HG03354 (cell line): ENCODE results near the gene TRIM69.

ENCODE experiments used
- ATAC-seq: cut with Tn5 transposase; IDR thresholded peaks from one replicate; pipeline ENCODE4 v1.9.1; 2021; ENCODE audit warnings: mild to moderate bottlenecking; ENCODE audit not compliant: unreplicated experiment, poor library complexity, severe bottlenecking

Gene TRIM69

DNA sequence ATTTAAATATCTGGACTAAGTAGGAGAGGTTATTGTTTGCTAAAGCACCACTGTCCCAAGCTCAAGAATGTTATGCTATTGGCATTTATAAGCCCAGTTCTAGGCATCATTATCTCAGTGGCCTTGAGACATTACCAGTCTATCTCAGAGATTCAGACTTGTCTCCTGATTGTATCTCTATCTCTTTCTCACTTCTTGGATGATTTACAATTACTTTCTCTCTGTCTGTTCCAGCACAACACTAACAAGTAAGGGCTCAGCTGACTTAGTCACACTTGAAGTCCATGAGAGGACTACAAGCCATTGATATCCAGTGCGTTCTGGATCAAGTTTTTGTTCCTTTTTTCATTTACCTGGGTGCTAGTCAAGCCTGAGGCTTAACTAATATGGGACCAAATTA lies 60.2 kb downstream of the TRIM69 start:
- ATAC-seq: no peak

DNA sequence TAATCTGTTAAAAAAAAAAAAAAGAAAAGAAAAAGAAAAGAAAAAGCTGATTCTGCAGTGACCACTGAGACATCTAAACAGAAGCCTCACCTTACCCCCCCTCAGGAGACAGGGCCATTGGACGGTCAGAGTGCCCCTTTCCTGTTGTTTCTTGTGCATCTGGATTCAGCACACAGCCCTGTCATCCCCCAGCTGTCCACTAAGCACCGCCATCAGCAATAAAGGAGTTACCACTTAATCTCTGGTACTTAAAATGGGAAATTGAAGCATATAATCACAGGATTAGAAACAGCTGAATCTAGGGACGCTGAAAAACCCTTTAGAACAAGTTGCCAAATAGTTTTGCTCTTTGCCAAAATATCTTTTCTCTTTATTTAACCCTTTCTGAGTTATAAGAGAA lies 62.5 kb downstream of the TRIM69 start:
- no peak for ATAC-seq

DNA sequence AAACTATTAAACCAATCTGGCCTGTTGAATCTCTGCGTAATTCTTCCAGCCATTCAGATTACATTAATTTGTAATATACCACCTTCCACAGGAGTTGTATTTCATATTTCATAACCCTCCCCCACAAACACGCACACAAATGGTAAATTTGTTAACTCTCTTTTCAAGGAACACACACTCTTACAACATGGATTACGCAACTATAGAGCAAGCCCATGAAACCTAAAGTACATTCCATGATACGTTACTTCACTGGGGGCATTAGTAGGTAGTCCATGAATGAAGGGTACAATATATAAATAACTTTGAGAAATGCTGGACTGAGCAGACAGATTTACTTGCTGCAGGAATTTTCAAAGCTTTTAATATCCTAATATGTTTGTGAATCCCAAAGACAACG lies 65.0 kb downstream of the TRIM69 start:
- no peak for ATAC-seq

DNA sequence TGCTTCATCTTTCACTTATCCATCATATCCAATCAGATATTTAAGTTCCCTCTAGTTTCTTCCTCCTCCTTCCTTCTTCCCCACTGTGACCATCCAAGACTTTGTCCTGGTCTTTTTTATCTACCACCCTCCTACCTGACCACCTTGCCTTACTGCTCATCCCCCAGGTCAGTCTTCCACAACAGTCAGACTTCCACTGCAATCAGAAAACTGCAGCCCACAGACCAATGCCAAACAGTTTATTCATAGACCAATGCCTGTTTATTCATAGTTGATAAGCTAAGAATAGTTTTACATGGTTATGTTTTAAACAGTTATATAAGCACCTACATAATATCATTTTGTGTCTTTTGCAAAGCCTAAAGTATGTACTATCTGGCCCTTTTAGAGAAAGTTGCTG lies 65.5 kb downstream of the TRIM69 start:
- no peak for ATAC-seq

DNA sequence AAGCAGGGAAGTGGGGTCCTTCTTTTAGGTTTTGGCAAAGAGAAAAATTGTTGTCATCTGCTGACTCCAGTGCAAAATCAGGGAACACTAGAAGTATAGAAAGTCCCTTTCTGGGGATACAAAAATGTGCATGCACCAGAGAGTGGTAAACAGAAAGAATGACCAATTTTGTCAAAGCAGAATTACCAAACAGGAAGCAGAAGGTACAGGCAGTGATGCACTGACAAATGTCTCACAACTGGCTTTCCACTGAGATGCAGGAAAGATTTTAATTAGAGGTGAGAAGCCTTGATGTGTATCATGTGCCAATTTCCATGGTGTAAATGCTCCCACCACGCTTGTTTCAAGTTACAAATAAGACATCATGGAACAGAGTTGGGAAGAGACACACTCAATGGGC lies 66.0 kb downstream of the TRIM69 start:
- ATAC-seq: no peak

DNA sequence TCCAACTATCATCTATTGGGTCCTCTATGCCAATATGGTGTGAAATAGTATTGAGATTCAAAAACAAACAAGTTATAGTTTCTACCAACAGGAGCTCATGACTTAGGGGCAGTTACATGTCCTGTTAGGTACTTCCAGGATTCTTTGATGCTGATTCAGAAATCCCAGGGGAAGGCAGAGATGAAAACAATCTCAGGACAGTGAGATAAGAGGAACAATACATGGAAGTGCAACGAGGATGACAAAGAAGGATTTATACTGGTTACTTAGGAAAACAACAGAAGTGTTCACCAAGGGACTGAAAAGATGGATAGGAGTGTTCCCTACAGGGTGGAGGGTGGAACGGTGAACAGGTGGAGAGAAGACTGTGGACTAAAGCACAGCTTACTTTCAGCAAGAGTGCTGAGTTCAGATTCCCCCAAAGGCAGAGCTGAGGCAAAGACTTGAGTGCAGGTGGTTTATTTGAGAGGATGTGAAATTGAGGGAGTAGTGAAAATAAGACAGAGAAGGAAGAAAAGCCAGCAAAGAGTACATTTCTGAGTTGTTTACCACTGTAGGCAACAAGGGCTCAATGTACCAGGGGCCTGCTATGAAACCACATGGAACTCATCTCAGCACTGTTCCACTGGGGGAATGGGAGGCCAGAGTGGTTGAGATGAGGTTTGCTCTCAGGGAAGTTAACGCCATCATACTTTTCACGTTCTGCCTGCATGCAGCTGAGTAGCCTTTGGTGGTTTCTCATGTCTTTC lies 68.1 kb downstream of the TRIM69 start:
- no peak for ATAC-seq

DNA sequence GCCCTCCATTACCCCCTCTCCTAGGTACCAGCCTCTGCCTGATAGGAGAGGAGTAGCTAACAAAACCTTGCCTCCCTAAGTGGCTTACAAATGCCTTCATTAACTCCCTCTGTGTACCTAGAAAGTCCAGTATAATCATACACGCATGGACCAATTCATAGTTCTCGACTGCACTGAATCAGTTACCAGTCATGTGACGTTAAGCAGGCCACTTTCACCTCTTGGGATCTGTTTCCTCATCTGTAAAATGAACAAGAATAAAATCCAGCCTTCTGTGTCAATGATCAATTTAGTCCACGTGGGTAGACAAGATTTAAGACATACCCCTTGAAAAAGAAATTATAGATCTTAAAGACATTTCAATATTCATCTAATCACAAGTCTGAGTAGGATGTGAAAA lies 72.2 kb downstream of the TRIM69 start:
- no peak for ATAC-seq

DNA sequence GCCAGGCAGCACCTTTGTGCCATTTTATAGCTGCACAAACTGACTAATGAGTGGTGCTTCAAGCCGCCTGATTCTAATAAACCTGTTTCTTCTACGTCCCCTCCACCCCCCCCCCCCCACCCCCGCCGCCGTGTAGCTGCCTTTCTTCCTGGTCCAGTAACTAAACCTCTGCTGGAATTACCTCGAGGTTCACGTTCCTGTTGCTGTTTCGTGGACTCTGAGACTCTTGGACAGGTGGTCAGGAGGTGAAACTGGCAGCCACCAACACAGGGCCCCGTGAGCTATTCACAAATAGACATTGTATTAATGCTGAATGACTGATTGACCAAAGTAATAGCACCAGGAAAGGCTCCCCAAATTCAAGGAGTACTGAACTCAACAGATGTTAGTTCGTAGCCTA lies 73.9 kb downstream of the TRIM69 start:
- ATAC-seq: no peak

DNA sequence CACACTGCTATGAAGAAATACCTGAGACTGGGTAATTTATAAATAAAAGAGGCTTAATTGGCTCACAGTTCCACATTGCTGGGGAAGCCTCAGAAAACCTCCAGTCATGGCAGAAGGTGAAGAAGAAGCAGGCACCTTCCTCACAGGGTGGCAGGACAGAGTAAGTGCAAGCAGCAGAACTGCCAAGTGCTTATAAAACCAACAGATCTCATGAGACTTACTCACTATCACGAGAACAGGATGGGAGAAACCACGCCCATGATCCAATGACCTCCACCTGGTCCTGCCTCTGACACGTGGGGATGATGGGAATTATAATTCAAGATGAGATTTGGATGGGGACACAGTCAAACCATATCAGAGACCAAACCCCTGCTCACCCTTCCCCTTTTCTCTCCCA lies 75.0 kb downstream of the TRIM69 start:
- ATAC-seq: no peak

DNA sequence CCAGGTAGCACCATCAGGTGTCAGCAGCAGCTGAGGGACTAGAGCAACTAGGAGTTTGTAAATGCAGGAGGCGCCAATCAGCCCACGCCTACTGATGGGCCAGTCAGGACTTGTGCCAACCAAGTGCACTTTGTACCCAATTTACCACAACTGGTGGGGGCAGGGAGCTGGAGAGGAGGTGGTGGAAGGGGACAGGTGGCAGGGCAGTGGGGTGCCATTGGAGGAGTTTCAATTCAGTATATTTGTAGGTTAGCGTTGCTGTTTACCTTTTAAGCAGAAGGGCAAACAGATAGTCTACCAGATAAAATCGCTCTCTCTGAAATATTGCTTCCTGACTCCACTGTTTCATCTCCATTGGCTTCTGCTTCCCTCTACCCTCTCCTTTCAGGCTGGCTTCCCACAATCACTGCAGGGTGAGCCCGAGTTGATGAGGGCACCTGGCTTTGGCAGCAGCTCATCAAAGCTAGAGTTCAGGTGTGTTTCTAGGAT lies 75.7 kb downstream of the TRIM69 start:
- ATAC-seq: no peak

DNA sequence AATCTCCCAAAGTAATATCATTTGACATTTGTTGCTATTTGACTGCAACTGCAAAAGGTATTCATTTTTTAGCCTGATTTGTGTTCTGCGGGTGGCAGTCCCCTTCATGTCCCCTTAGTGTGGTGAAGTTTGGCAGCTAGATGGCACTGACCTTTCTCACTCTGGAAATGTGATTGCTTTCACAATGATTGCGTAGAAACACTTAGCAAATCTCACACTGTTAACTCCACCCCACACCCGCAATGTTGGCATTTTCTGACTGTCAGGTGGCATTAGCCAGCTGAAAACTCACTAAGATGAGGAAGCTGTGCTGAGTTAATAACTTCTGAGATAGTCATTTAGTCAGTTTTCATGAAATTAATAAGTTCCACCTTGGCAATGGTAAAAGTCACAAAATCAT lies 76.9 kb downstream of the TRIM69 start:
- no peak for ATAC-seq
